ENCODE measurements around the gene RBSN.

The RBSN gene

GRCh38 chr3:15102256-15102655, 3.3 kb upstream of the RBSN start:
- no peak for ATAC-seq

GRCh38 chr3:15099364-15100098, 583 bp upstream of the RBSN start:
- ATAC-seq, result peak; percentile 61
- TF ChIP-seq ISL1 (CRISPR knock-in tag; IDR thresholded peaks at IDR 0.05) (no peak), TCF4 (CRISPR knock-in tag; IDR thresholded peaks at IDR 0.05; ENCODE audit: borderline replicate concordance) (no peak), ZFP3 (CRISPR knock-in tag; IDR thresholded peaks at IDR 0.05) (no peak), GLIS3 (CRISPR knock-in tag; IDR thresholded peaks at IDR 0.05) (no peak), SNAI2 (CRISPR knock-in tag; IDR thresholded peaks at IDR 0.05) (no peak), ARNTL (CRISPR knock-in tag; IDR thresholded peaks at IDR 0.05; ENCODE audit: borderline replicate concordance, low read depth) (no peak), RARB (CRISPR knock-in tag; IDR thresholded peaks at IDR 0.05) (no peak), OSR1 (CRISPR knock-in tag; IDR thresholded peaks at IDR 0.05) (no peak), ZC3H10 (CRISPR knock-in tag; IDR thresholded peaks at IDR 0.05) (no peak), TOX (CRISPR knock-in tag; IDR thresholded peaks at IDR 0.05; ENCODE audit: borderline replicate concordance) (no peak), PATZ1 (CRISPR knock-in tag; IDR thresholded peaks at IDR 0.05; ENCODE audit: borderline replicate concordance) (no peak), TSHZ2 (CRISPR knock-in tag; IDR thresholded peaks at IDR 0.05) (no peak)

More at GRCh38 chr3:15102256-15102655, 3.3 kb upstream of the RBSN start:
- TF ChIP-seq CSDC2 (CRISPR knock-in tag; IDR thresholded peaks at IDR 0.05) (no peak), ISL1 (CRISPR knock-in tag; IDR thresholded peaks at IDR 0.05) (no peak), CSRNP3 (CRISPR knock-in tag; IDR thresholded peaks at IDR 0.05) (no peak), ZNF70 (CRISPR knock-in tag; IDR thresholded peaks at IDR 0.05) (no peak), PPARA (CRISPR knock-in tag; IDR thresholded peaks at IDR 0.05; ENCODE audit: borderline replicate concordance) (no peak), POU6F1 (CRISPR knock-in tag; IDR thresholded peaks at IDR 0.05; ENCODE audit: borderline replicate concordance, low read depth) (no peak), BACH2 (CRISPR knock-in tag; IDR thresholded peaks at IDR 0.05; ENCODE audit: borderline replicate concordance) (no peak), ARNTL (CRISPR knock-in tag; IDR thresholded peaks at IDR 0.05; ENCODE audit: borderline replicate concordance, low read depth) (no peak), GLIS3 (CRISPR knock-in tag; IDR thresholded peaks at IDR 0.05) (no peak), TCF4 (CRISPR knock-in tag; IDR thresholded peaks at IDR 0.05; ENCODE audit: borderline replicate concordance) (no peak), ZNF8 (CRISPR knock-in tag; IDR thresholded peaks at IDR 0.05) (no peak), ZFP30 (CRISPR knock-in tag; IDR thresholded peaks at IDR 0.05) (no peak), CREB5 (CRISPR knock-in tag; IDR thresholded peaks at IDR 0.05; ENCODE audit: low read depth) (no peak), SNAI2 (CRISPR knock-in tag; IDR thresholded peaks at IDR 0.05) (no peak)

- ATAC-seq, result no peak
- TF ChIP-seq SNAI2 (CRISPR knock-in tag; IDR thresholded peaks at IDR 0.05) (no peak), PATZ1 (CRISPR knock-in tag; IDR thresholded peaks at IDR 0.05; ENCODE audit: borderline replicate concordance) (no peak), ZNF8 (CRISPR knock-in tag; IDR thresholded peaks at IDR 0.05) (no peak), PPARA (CRISPR knock-in tag; IDR thresholded peaks at IDR 0.05; ENCODE audit: borderline replicate concordance) (no peak), CREB5 (CRISPR knock-in tag; IDR thresholded peaks at IDR 0.05; ENCODE audit: low read depth) (no peak), TSHZ2 (CRISPR knock-in tag; IDR thresholded peaks at IDR 0.05) (no peak), BACH2 (CRISPR knock-in tag; IDR thresholded peaks at IDR 0.05; ENCODE audit: borderline replicate concordance) (no peak)
Observed at GRCh38 chr3:15097891-15098290, 1.1 kb downstream of the RBSN start.
